Sigmoid colon (tissue), 4 donors: Measurements from ENCODE around the gene FAM53A.

Source experiments
- CTCF ChIP-seq, 4 experiments: fragments of 450-650 bp in 3 of 4; fragments of 200-600 bp in 1 of 4; IDR thresholded peaks; one replicate each; pipeline ENCODE4 v1.5.1; 2016 to 2019; ENCODE audit warnings: antibody characterized with exemption in 4 of 4, mild to moderate bottlenecking in 3 of 4, moderate library complexity in 2 of 4
- POLR2A ChIP-seq, 2 donors: fragments of 450-650 bp; IDR thresholded peaks; one replicate each; pipeline ENCODE4 v1.6.1; 2016; ENCODE audit warnings: antibody characterized with exemption in 2 of 2, mild to moderate bottlenecking in 2 of 2, moderate library complexity in 2 of 2
- POLR2AphosphoS5 ChIP-seq, 4 donors: sonication (generic); formaldehyde crosslinking; IDR thresholded peaks; one replicate each; pipeline ENCODE4 v1.6.1; 2017; ENCODE audit warnings: antibody characterized with exemption in 4 of 4

DNA sequence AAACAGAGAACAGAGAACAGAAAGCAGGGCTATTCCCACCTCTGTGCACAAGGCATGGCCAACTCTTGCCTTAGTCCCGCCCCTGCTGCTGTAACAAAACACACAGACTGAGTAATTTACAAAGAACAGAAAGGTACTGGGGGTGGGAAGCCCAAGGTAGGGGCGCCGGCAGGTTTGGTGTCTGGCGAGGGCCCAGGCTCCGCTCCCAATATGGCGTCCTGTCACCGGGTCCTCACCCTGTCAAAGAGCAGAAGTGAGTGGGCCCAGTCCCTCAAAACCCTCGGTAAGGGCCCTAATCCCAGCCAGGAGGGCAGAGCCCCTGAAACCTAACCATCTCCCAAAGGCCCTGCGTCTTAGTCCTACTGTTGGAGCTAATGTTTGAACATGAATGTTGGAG is 71.0 kb downstream of the FAM53A start:
- TF ChIP-seq CTCF (IDR thresholded peaks at IDR 0.05) (no peak), POLR2AphosphoS5 (IDR thresholded peaks at IDR 0.05) (no peak), POLR2A (IDR thresholded peaks at IDR 0.05) (no peak)
